ENCODE measurements around the gene TEX261. TPM values are rescaled to one million over a fixed set of nuclear protein-coding genes. Genes with fewer than 3 reads are reported as not detected.

Gene TEX261
- total and polyA plus RNA-seq, 3 donors from 2014 or later, result 39.0 to 133 (median 40.7) TPM

GRCh38 chr2:70986499-70987189, 8.0 kb downstream of the TEX261 start:
- Histone ChIP-seq H3K4me3 (no peak overlapping the region), H3K9me3 (no peaks in the 10 kb centered on the region), H3K27me3 (no peaks in the 10 kb centered on the region), H3K27ac (no peak overlapping the region), H3K36me3 (ENCODE audit: low read depth, missing control alignments) (peaks cover 4% of the 10 kb centered on the region), H3K4me1 (no peaks in the 10 kb centered on the region)
- WGBS, 2 donors, result 84 to 90% methylated on average over 4 of the region's 4 CpGs
- peak; percentile 3 for DNase-seq
- intact Hi-C loops (cut with DNase I; ENCODE audit: low total_unique reads), result no loop called here
- TF ChIP-seq POLR2A (IDR thresholded peaks at IDR 0.05), result no peak

GRCh38 chr2:70985956-70986355, 8.7 kb downstream of the TEX261 start:
- no peaks in the 10 kb centered on the region for H3K4me1 ChIP-seq
- intact Hi-C loops (cut with DNase I; ENCODE audit: low total_unique reads), result no loop called here
- H3K36me3 ChIP-seq (ENCODE audit: low read depth, missing control alignments), result peaks cover 4% of the 10 kb centered on the region
- H3K27ac ChIP-seq, result no peak overlapping the region
- WGBS, 2 donors, result 80 to 91% methylated on average over 1 of the region's 1 CpG
- H3K4me3 ChIP-seq, result no peak overlapping the region
- DNase-seq, result peak; percentile 8
- no peaks in the 10 kb centered on the region for H3K27me3 ChIP-seq
- no peaks in the 10 kb centered on the region for H3K9me3 ChIP-seq
- no peak for TF ChIP-seq POLR2A (IDR thresholded peaks at IDR 0.05)
- TF ChIP-seq CTCF (IDR thresholded peaks at IDR 0.05), result no peak

GRCh38 chr2:70985283-70985688, 9.4 kb downstream of the TEX261 start:
- H3K27ac ChIP-seq, result no peak overlapping the region
- H3K36me3 ChIP-seq (ENCODE audit: low read depth, missing control alignments), result peaks cover 4% of the 10 kb centered on the region
- H3K4me1 ChIP-seq, result no peaks in the 10 kb centered on the region
- 84 to 88% methylated on average over 5 of the region's 5 CpGs for WGBS, 2 donors
- TF ChIP-seq CTCF (IDR thresholded peaks at IDR 0.05) (no peak), POLR2A (IDR thresholded peaks at IDR 0.05) (no peak)
- intact Hi-C loops (cut with DNase I; ENCODE audit: low total_unique reads), result no loop called here
- no peak overlapping the region for H3K4me3 ChIP-seq
- DNase-seq, result peak; percentile 9
- H3K9me3 ChIP-seq, result no peaks in the 10 kb centered on the region
- no peaks in the 10 kb centered on the region for H3K27me3 ChIP-seq

- H3K27ac ChIP-seq, result no peak overlapping the region
- no peak overlapping the region for H3K4me3 ChIP-seq
- intact Hi-C loops (cut with DNase I; ENCODE audit: low total_unique reads), result no loop called here
- no peaks in the 10 kb centered on the region for H3K4me1 ChIP-seq
- peak; percentile 22 to 71 (median 32) for TF ChIP-seq CTCF (IDR thresholded peaks at IDR 0.05)
- TF ChIP-seq POLR2A (IDR thresholded peaks at IDR 0.05), result no peak
- H3K36me3 ChIP-seq (ENCODE audit: low read depth, missing control alignments), result peaks cover 4% of the 10 kb centered on the region
- no peaks in the 10 kb centered on the region for H3K9me3 ChIP-seq
- DNase-seq, result peak; percentile 42
- WGBS, 2 donors, result 42 to 66% methylated on average over 12 to 32 of the region's 32 CpGs
- H3K27me3 ChIP-seq, result no peaks in the 10 kb centered on the region
Measured at GRCh38 chr2:70984576-70985282, 9.9 kb downstream of the TEX261 start.

GRCh38 chr2:70984228-70984575, 10.5 kb downstream of the TEX261 start:
- DNase-seq, result no peak
- H3K27ac ChIP-seq, result no peak overlapping the region
- intact Hi-C loops (cut with DNase I; ENCODE audit: low total_unique reads), result no loop called here
- TF ChIP-seq POLR2A (IDR thresholded peaks at IDR 0.05) (no peak), CTCF (IDR thresholded peaks at IDR 0.05) (no peak)
- H3K27me3 ChIP-seq, result no peaks in the 10 kb centered on the region
- H3K9me3 ChIP-seq, result no peaks in the 10 kb centered on the region
- H3K4me1 ChIP-seq, result no peaks in the 10 kb centered on the region
- 97 to 100% methylated on average over 3 of the region's 3 CpGs for WGBS, 2 donors
- peaks cover 4% of the 10 kb centered on the region for H3K36me3 ChIP-seq (ENCODE audit: low read depth, missing control alignments)
- no peak overlapping the region for H3K4me3 ChIP-seq

Measured in testis (tissue), 3 donors.